ENCODE results near the gene UCN2. TPM values are rescaled to one million over a fixed set of nuclear protein-coding genes. Genes with fewer than 3 reads are reported as not detected.
A peak's percentile ranks its signal among the peaks of the same experiment; 100 is the strongest.

UCN2 gene
- total and polyA plus RNA-seq, 8 donors = 0.19 TPM; not detected in 7

GRCh38 chr3:48543271-48543866 lies 20.2 kb downstream of the UCN2 start:
- DNase-seq = peak in 1 of 6 donors; percentile 60
- 78 to 80% methylated on average over 9 of the region's 9 CpGs for WGBS, 2 donors
- no peak for FAIRE-seq

GRCh38 chr3:48538451-48538850 lies 25.1 kb downstream of the UCN2 start:
- Histone ChIP-seq H3K9me3 (no peaks in the 10 kb centered on the region), H3K27me3 (no peaks in the 10 kb centered on the region), H3K4me3 (no peak overlapping the region), H3K4me1 (no peaks in the 10 kb centered on the region), H3K27ac (no peak overlapping the region), H3K36me3 (peaks cover 0 to 30% (median 6%) of the 10 kb centered on the region in 3 donors)
- no peak for TF ChIP-seq CTCF (IDR thresholded peaks at IDR 0.05)
- FAIRE-seq = no peak
- intact Hi-C loops (cut with DNase I) = no loop called here
- no peak for DNase-seq
- no peak for ATAC-seq
- WGBS, 2 donors = 93 to 94% methylated on average over 12 of the region's 12 CpGs

More at GRCh38 chr3:48543271-48543866, 20.2 kb downstream of the UCN2 start:
- H3K27me3 ChIP-seq = no peaks in the 10 kb centered on the region
- no peak overlapping the region for H3K27ac ChIP-seq
- no peak for TF ChIP-seq CTCF (IDR thresholded peaks at IDR 0.05)
- ATAC-seq = peak in 3 of 4 donors; percentile 18 to 72 (median 70)
- H3K9me3 ChIP-seq = no peaks in the 10 kb centered on the region
- peaks cover 0 to 25% (median 0%) of the 10 kb centered on the region in 3 donors for H3K36me3 ChIP-seq
- H3K4me3 ChIP-seq = no peak overlapping the region
- intact Hi-C loops (cut with DNase I) = no loop called here
- H3K4me1 ChIP-seq = peaks cover 0 to 1% (median 0%) of the 10 kb centered on the region in 3 donors

- intact Hi-C loops (cut with DNase I) = no loop called here
- ATAC-seq (no peak), FAIRE-seq (no peak)
These were observed 26.8 kb downstream of the UCN2 start for GRCh38 chr3:48536785-48537184.

GRCh38 chr3:48536116-48536515 lies 27.5 kb downstream of the UCN2 start:
- FAIRE-seq (no peak), ATAC-seq (no peak), DNase-seq (no peak)
- no peak for TF ChIP-seq CTCF (IDR thresholded peaks at IDR 0.05)
- intact Hi-C loops (cut with DNase I) = no loop called here
- Histone ChIP-seq H3K36me3 (peaks cover 0 to 30% (median 6%) of the 10 kb centered on the region in 3 donors), H3K4me3 (no peak overlapping the region), H3K4me1 (no peaks in the 10 kb centered on the region), H3K9me3 (no peaks in the 10 kb centered on the region), H3K27ac (no peak overlapping the region), H3K27me3 (no peaks in the 10 kb centered on the region)
- 91 to 94% methylated on average over 19 of the region's 19 CpGs for WGBS, 2 donors

More at GRCh38 chr3:48536785-48537184, 26.8 kb downstream of the UCN2 start:
- H3K4me1 ChIP-seq = no peaks in the 10 kb centered on the region
- no peaks in the 10 kb centered on the region for H3K9me3 ChIP-seq
- H3K4me3 ChIP-seq = no peak overlapping the region
- H3K27ac ChIP-seq = no peak overlapping the region
- 82 to 87% methylated on average over 5 of the region's 5 CpGs for WGBS, 2 donors
- no peaks in the 10 kb centered on the region for H3K27me3 ChIP-seq
- H3K36me3 ChIP-seq = peaks cover 0 to 30% (median 6%) of the 10 kb centered on the region in 3 donors
- DNase-seq = no peak
- TF ChIP-seq CTCF (IDR thresholded peaks at IDR 0.05) = no peak

- no peak for FAIRE-seq
These were observed 28.0 kb downstream of the UCN2 start for GRCh38 chr3:48535578-48535977.

More at GRCh38 chr3:48535578-48535977, 28.0 kb downstream of the UCN2 start:
- no peak for ATAC-seq
- H3K4me3 ChIP-seq = no peak overlapping the region
- no peak for TF ChIP-seq CTCF (IDR thresholded peaks at IDR 0.05)
- peaks cover 0 to 30% (median 6%) of the 10 kb centered on the region in 3 donors for H3K36me3 ChIP-seq
- no peaks in the 10 kb centered on the region for H3K4me1 ChIP-seq
- intact Hi-C loops (cut with DNase I) = no loop called here
- no peaks in the 10 kb centered on the region for H3K9me3 ChIP-seq
- H3K27ac ChIP-seq = no peak overlapping the region
- no peak for DNase-seq
- WGBS, 2 donors = 97 to 100% methylated on average over 4 of the region's 4 CpGs
- no peaks in the 10 kb centered on the region for H3K27me3 ChIP-seq
